ENCODE results near the gene MTFR1L.

DNA sequence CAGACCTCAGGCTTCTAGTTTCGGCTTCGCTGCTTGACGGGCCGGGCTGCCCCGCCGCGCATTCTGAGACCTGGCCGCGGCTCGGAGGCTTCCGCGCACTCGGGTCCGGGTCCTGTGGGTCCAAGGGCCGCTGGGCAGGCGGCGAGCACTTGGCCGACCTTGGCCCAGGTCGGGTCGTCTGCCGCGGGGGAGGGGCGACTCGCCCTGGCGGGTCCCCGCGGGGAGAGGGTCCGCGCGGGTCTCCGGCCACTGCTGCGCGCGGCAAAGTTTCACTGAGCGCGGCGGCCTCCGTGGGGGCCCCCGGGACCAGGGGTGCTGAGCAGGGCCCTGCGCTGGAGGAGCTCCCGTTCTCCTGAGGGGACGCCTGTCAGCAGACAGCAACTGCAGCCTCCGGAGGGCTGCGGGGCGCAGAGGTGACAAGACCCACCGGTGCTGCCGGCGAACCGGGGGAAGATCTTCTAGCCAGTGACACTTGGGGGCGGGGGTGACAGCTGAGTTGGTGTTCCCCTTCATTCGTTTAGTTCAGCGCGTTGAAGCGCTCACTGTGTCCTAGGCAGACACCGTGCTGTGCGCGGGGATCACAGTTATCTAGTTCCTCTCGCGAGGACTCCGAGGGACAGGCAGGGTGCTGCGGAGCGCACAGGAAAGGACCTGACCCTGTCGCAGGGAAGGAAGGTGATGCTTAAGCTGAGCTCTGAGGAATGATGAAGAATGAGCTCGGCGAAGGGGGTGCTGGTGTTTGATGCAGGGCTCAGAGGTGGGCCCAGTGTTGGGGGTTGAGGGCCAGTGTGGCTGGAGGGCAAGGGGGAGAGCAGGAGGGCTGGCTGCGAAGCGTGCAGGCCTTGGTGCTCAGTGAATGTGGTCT is 725 bp downstream of the MTFR1L start:
- TF ChIP-seq, protein P1, sequence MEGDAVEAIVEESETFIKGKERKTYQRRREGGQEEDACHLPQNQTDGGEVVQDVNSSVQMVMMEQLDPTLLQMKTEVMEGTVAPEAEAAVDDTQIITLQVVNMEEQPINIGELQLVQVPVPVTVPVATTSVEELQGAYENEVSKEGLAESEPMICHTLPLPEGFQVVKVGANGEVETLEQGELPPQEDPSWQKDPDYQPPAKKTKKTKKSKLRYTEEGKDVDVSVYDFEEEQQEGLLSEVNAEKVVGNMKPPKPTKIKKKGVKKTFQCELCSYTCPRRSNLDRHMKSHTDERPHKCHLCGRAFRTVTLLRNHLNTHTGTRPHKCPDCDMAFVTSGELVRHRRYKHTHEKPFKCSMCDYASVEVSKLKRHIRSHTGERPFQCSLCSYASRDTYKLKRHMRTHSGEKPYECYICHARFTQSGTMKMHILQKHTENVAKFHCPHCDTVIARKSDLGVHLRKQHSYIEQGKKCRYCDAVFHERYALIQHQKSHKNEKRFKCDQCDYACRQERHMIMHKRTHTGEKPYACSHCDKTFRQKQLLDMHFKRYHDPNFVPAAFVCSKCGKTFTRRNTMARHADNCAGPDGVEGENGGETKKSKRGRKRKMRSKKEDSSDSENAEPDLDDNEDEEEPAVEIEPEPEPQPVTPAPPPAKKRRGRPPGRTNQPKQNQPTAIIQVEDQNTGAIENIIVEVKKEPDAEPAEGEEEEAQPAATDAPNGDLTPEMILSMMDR (conservative IDR thresholded peaks at IDR 0.05): no peak
- no peak for TF ChIP-seq EZH2 (IDR thresholded peaks at IDR 0.05; ENCODE audit: low read depth)
